Activated CD4-positive, alpha-beta T cell treated with anti-CD3 and anti-CD28 coated beads, Interleukin-2, amount 50 U/mL, for 24 hours (primary cell): ENCODE results near the gene NHERF2.
A peak's percentile ranks its signal among the peaks of the same experiment; 100 is the strongest.

Experiments
- DNase-seq, 2 donors: peaks; one replicate each; pipeline ENCODE4 v3.0.0-alpha.2; 2020; ENCODE audit warnings: low read depth in 1 of 2, low spot score in 1 of 2

The NHERF2 gene

GRCh38 chr16:2039274-2040031, 12.8 kb downstream of the NHERF2 start:
- no peak for DNase-seq

DNA sequence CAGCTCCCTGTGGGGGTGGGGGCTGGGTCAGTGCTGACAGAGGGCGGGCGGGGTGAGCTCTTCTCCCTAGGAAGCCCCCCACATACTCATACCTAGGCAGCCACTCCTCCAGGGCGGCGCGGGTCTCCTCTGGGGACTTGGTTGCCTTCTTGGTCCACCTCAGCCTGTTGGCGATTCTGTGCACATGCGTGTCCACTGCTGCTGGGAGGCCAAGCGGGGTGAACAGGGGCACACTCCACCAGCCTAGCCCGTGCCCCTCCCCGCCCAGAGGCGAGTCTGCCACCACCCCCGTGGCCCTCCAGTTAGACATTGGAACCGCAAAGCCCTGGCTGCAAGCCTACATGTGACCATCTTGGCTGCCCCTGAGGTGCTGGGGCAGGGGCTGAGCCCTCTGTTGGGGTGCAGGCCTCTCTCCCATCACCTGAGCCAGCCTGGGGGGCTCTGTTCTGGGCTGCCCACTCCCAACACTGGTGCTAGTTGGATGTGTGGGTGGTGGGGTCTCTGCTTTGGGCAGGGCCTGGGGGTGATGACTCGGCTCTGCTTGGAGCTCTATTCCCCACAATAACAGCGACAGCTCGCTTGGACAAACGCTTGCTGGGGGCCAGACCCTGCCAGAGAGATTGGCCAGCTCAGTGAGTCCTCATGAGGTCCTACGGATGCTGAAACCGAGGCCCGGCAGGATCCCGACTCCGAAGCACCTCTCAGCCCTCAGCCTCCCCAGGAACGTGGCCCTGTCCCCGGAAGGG, 13.5 kb downstream of the NHERF2 start:
- no peak for DNase-seq

DNA sequence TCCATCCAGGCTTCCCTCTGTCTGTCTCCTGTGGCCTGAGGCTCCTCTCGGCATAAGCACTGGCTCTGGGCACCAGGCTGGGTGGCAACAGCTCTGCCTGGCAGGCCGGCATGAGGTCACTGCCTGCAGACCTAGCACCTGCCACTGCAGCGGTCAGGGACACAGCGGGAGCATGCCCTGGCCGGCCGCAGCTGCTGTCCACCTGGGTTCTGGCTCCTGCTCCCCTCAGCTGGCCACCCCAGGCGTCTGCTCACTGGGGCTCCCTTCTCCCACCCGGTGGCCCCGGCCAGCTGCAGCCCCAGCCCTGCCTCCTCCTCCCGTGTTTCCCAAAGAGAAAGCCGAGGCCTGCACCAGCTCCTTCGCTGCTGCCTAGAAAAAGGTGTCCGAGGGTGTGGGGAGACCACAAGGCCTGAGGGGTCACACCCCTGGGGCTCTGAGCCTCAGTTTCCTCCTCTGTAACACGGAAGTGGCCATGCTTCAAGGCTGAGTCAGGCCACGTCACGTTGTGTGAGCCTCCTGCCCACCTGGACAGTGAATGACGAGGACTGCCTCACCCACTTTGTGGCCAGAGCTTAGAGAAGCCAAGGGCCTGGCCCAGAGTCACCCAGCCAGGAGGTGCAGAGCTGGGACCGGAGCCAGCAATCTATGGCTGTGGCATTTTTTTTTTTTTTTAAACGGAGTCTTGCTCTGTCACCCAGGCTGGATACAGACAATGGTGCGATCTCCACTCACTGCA, 14.3 kb downstream of the NHERF2 start:
- DNase-seq, result no peak

DNA sequence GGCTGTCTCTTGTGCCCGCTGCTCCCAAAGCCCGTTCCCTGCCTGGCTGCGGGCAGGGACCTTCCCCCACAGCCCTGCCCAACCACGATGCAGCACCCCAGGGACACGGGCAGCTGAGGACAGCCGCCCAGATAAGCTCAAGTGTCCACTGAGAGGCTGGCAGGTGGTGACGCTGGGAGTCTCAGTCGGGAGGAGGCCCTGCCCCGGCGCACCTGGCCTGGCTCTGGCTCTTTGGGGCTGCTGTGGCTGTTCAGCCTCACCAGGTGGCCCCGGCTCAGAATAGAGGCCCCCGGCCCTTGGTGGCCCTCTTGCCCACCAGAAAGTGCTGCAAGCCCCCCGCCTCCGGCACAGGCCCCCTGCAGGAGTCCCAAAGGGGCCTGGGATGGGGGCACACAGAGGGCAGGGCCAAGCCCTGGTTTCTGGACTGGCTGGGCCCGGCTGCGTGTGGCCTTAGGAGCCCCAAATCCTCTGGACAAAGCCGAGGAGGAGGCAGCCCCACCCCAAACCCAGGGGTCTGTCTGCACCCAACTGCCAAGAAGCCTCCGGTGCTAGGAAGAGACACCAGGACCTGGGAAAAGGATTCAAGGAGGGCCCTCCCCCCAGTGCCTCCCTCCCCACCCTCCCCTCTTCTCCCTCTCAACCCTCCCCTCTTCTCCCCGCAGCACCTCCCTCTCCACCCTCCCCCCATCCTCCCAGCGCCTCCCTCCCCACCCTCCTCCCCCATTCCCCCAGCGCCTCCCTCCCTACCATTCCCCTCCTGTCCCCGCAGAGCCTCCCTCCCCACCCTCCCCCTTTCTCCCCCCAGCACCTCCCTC, 15.7 kb downstream of the NHERF2 start:
- no peak for DNase-seq

DNA sequence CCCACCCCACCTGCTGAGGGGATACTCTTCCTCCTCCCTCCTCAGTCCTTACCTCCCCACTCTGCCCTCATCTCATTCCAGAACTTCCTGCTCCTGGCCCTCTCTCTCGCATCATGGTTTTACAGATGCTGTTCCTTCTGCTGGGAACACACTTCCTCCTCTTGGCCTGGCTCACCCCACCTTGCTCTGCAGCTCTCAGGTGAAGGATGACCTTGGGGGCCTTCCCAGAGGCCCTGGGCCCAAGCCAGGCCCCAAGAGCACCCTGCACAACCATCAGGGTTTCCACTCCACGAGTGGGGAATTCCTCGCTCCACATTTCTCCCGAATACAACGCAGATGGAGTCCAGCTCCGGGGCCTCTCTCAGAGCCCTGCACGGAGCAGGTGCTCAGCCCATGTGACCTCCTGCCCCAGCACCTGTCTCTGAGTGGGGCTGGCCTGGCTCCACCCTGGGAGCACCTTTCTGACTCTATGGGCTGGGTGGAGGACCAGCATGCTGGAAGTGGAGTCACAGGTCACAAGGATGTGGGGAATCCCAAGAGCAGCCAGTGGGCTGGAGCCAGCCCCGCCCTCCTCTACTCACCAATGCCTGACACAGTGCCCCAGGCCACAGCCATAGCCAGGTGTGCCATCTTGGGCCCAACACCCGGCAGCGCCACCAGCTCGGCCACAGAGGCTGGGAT, 16.4 kb downstream of the NHERF2 start:
- DNase-seq, result no peak

GRCh38 chr16:2043667-2044451, 17.2 kb downstream of the NHERF2 start:
- no peak for DNase-seq

GRCh38 chr16:2044541-2044940, 17.8 kb downstream of the NHERF2 start:
- DNase-seq, result no peak

- DNase-seq, result no peak
Observed at GRCh38 chr16:2045965-2046892, 19.5 kb downstream of the NHERF2 start.

DNA sequence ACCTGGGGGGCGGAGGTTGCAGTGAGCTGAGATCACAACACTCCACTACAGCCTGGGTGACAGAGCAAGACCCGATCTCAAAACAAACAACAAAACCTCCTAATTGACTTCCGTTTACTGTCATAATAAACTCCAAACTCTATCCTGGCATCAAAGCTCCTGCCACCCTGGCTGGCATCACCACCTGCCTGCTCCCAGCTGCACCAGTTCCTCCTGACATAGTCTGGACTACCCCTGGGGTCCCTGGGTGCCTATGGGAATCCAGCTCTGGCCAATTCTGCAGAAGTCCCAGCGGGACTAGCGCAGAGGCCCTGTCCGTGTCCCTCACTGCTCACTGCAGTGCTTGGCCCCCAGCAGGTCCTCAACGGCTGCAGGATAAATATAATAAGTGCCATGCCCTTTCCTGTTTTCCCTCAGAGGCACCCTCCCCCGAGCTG, 20.2 kb downstream of the NHERF2 start:
- no peak for DNase-seq

GRCh38 chr16:2047330-2048115, 20.8 kb downstream of the NHERF2 start, which contains the start of the genes NTHL1 and TSC2:
Gene NTHL1 (minus strand): TSS chr16:2047834. CDS start chr16:2047823, 11 bp downstream.
Gene TSC2 (plus strand): TSS chr16:2047985. CDS start chr16:2048616, 631 bp downstream.
- DNase-seq, result peak; percentile 78 to 93

- no peak for DNase-seq
Observed at GRCh38 chr16:2048116-2048543, 21.4 kb downstream of the NHERF2 start.

- DNase-seq, result no peak
Observed at GRCh38 chr16:2053211-2053610, 26.5 kb downstream of the NHERF2 start.

- no peak for DNase-seq
Observed at GRCh38 chr16:2053897-2054296, 27.2 kb downstream of the NHERF2 start.

GRCh38 chr16:2054543-2055245, 28.0 kb downstream of the NHERF2 start:
- no peak for DNase-seq

- DNase-seq, result no peak
Observed at GRCh38 chr16:2056077-2056476, 29.4 kb downstream of the NHERF2 start.

DNA sequence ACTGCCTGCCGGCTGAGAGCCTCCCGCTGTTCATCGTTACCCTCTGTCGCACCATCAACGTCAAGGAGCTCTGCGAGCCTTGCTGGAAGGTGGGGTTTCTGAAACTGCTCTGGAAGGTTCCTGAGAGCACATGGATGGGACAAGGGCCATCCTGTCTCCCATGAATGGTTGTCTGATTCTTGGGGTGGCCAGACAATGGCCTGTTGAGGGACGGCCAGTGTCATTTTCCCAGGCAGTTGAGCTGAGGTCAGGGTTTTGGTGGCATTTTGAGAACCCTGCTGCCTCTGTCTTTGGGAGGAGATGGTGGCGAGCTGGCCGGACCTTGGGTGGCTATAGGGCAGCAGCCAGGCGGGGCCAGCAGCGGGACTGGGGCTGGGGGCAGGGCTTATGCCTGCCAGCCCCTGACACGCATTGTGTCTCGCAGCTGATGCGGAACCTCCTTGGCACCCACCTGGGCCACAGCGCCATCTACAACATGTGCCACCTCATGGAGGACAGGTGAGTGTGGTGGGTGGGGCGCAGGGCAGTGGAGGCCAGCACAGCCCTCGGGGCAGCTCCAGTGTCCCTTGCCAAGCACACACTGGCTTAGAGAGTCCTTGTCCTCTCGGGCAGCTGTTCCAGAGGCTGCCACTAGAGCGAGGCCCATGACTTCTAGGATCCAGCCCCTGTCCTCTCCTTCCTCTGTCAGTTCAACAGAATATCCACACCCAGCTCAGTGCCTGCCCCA, 30.1 kb downstream of the NHERF2 start:
- DNase-seq, result no peak
